HepG2 (cell line): ENCODE data around the gene MBD3. TPM values are rescaled to one million over a fixed set of nuclear protein-coding genes. Genes with fewer than 3 reads are reported as not detected.

Experiments used
- CREB1 ChIP-seq, 2 experiments: fragments of 450-650 bp in 1 of 2; IDR thresholded peaks; 2 replicates each; pipeline ENCODE4 v1.6.1; 2016 to 2017; ENCODE audit warnings: control low read depth in 1 of 2, mild to moderate bottlenecking in 1 of 2, missing compliant biosample characterization in 1 of 2, missing genetic modification characterization in 1 of 2
- HNRNPL ChIP-seq: fragments of 200-400 bp; formaldehyde crosslinking; IDR thresholded peaks from 2 replicates; pipeline ENCODE4 v1.6.1; 2017; ENCODE audit warnings: mild to moderate bottlenecking, low read depth, low read length
- PAF1 ChIP-seq: IDR thresholded peaks from 2 replicates; pipeline ENCODE4 v1.6.1; 2016; ENCODE audit warnings: missing genetic modification reagents, missing compliant biosample characterization
- SCMH1 ChIP-seq: sonication (generic); formaldehyde crosslinking; IDR thresholded peaks from 2 replicates; pipeline ENCODE4 v1.9.0; 2021; ENCODE audit warnings: missing genetic modification reagents, mild to moderate bottlenecking, borderline replicate concordance
- TARDBP ChIP-seq: sonication (generic); formaldehyde crosslinking; IDR thresholded peaks from 2 replicates; pipeline ENCODE4 v1.8.0; 2022; ENCODE audit warnings: mild to moderate bottlenecking, missing genetic modification reagents
- TBX2 ChIP-seq: sonication (generic); formaldehyde crosslinking; IDR thresholded peaks from 2 replicates; pipeline ENCODE4 v1.5.0; 2020; ENCODE audit warnings: missing genetic modification reagents, mild to moderate bottlenecking, borderline replicate concordance
- ZFP90 ChIP-seq: sonication (generic); formaldehyde crosslinking; IDR thresholded peaks from 2 replicates; pipeline ENCODE4 v1.8.0; 2022; ENCODE audit warnings: missing genetic modification reagents, mild to moderate bottlenecking, inconsistent platforms, borderline replicate concordance
- ZMYM4 ChIP-seq: sonication (generic); formaldehyde crosslinking; IDR thresholded peaks from 2 replicates; pipeline ENCODE4 v1.8.1; 2023; ENCODE audit warnings: mild to moderate bottlenecking, missing genetic modification reagents
- ZNF124 ChIP-seq: sonication (generic); formaldehyde crosslinking; IDR thresholded peaks from 2 replicates; pipeline ENCODE4 v1.4.0; 2020; ENCODE audit warnings: missing genetic modification reagents
- ZNF280B ChIP-seq: sonication (generic); formaldehyde crosslinking; IDR thresholded peaks from 2 replicates; pipeline ENCODE4 v1.5.0; 2020; ENCODE audit warnings: missing genetic modification reagents, mild to moderate bottlenecking, borderline replicate concordance
- ZNF33A ChIP-seq: sonication (generic); formaldehyde crosslinking; IDR thresholded peaks from 2 replicates; pipeline ENCODE4 v1.5.1; 2020; ENCODE audit warnings: missing genetic modification reagents, mild to moderate bottlenecking, moderate library complexity, borderline replicate concordance
- ZNF343 ChIP-seq: sonication (generic); formaldehyde crosslinking; IDR thresholded peaks from 2 replicates; pipeline ENCODE4 v1.4.0; 2020; ENCODE audit warnings: mild to moderate bottlenecking, missing genetic modification reagents
- ZNF552 ChIP-seq: sonication (generic); formaldehyde crosslinking; IDR thresholded peaks from 2 replicates; pipeline ENCODE4 v1.9.0; 2022; ENCODE audit warnings: missing genetic modification reagents, mild to moderate bottlenecking, borderline replicate concordance
- ZNF749 ChIP-seq: sonication (generic); formaldehyde crosslinking; IDR thresholded peaks from 2 replicates; pipeline ENCODE4 v1.8.0; 2022; ENCODE audit warnings: mild to moderate bottlenecking, missing genetic modification reagents, moderate library complexity, borderline replicate concordance
- ZNF75D ChIP-seq: sonication (generic); formaldehyde crosslinking; IDR thresholded peaks from 2 replicates; pipeline ENCODE4 v1.8.1; 2023; ENCODE audit warnings: missing genetic modification reagents, mild to moderate bottlenecking, borderline replicate concordance
- ZNF816 ChIP-seq: sonication (generic); formaldehyde crosslinking; IDR thresholded peaks from 2 replicates; pipeline ENCODE4 v1.8.0; 2022; ENCODE audit warnings: missing genetic modification reagents, mild to moderate bottlenecking, borderline replicate concordance
- polyA plus RNA-seq, 8 experiments: library from polyadenylated mRNA; depleted of rRNA in 3 of 8; stranded (reverse) in 7 of 8; unstranded in 1 of 8; fragments of >200 nt; fragmentation: Illumina TruSeq in 4 of 8; extraction: Trizol in 4 of 8; gene quantifications; 2 replicates each; pipeline versions ENCODE4 v1.2.1 to v1.2.3, GENCODE V29; 2011 to 2016; ENCODE audit warnings: low read depth in 4 of 8, missing spikeins in 1 of 8, mixed read lengths in 1 of 8; ENCODE audit not compliant: insufficient read depth in 1 of 8
- total RNA-seq, 5 experiments: library from RNA; depleted of rRNA; stranded (reverse); fragments of >200 nt; fragmentation: Illumina TruSeq; extraction: Trizol; gene quantifications; 2 replicates each; pipeline ENCODE4 v1.2.3, GENCODE V29; 2016; ENCODE audit warnings: low read depth in 1 of 5
- TF ChIP-seq, protein P1 (sequence below): sonication (generic); formaldehyde crosslinking; IDR thresholded peaks from 2 replicates; pipeline ENCODE4 v1.9.0; 2021; ENCODE audit warnings: missing genetic modification reagents, borderline replicate concordance
- TF ChIP-seq, protein P2 (sequence below): sonication (generic); formaldehyde crosslinking; IDR thresholded peaks from 2 replicates; pipeline ENCODE4 v1.5.0; 2020; ENCODE audit warnings: mild to moderate bottlenecking, missing genetic modification reagents
- TF ChIP-seq, protein P3 (sequence below): IDR thresholded peaks from 2 replicates; pipeline ENCODE4 v1.6.1; 2012; ENCODE audit warnings: low read depth, low read length, improper control_type of control experiment

The MBD3 gene
- total and polyA plus RNA-seq, 2 of the 13 experiments (the other 11 are each of a cell fraction or from before 2014, with no cell fraction given), result 21.2 to 76.9 TPM

DNA sequence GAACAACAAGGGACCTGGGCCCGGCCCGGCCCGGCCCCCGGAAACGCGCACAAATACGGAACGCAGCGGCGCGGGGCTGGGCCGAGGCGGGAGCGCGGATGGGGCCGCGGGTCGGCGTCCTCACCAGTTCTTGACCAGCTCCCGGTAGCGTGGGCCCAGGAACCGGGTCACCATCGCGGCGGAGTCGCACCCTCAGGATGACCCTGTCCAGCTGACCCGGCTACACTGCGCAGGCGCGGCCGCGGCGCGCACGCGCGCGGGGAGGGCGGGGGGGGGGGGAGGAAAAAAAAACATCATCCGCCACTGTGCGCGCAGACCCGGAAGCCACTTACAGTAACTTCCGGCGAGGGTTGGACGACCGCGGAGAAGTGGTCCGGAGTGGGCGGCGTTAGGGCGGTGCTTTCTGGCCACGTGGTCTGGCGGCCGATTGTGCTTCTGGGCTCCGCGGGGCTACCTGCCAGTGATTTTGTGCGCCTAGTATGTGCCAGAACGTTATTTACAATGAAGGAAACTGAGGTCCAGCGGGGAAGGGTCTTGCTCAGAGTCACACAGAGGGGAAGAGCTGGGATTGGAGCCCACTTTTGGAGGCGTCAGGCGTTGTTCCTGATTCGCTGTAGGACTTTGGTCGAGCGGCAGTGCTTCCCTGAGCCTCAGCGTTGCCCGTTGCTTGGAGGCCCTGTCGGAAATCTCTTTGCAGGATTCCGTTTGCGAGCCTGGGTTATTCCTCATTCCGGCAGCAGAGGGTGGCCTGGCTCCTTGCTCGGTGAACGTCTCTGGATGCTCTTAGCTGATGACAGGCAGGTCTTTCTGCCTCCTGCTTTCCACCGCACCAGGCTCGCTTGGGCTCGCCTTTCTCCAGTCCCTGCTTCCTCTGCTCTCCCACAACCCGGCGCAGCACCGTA, 12.8 kb upstream of the MBD3 start, which contains the start of gene UQCR11 (continued):
- TF ChIP-seq ZMYM4 (CRISPR knock-in tag) (no peak; the same call in 1 of the 2 replicates), ZFP90 (CRISPR knock-in tag) (no peak), ZNF343 (CRISPR knock-in tag) (peak; percentile 76), ZNF75D (CRISPR knock-in tag) (no peak), ZNF33A (0 out of 2 replicates have a peak, but pooled peaks have one; percentile 48), HNRNPL (peak; percentile 39; the same call in 1 of the 2 replicates), PAF1 (CRISPR knock-in tag) (no peak), ZNF749 (no peak), ZNF552 (CRISPR knock-in tag) (no peak), CREB1 (IDR thresholded peaks at IDR 0.05) (no peak), CREB1 (CRISPR knock-in tag; IDR thresholded peaks at IDR 0.05) (peak; percentile 57), ZNF124 (no peak), ZNF816 (CRISPR knock-in tag) (0 out of 2 replicates have a peak, but pooled peaks have one; percentile 47), TARDBP (CRISPR knock-in tag) (peak; percentile 53; the same call in 1 of the 2 replicates), ZNF280B (no peak; the same call in 1 of the 2 replicates), TBX2 (CRISPR knock-in tag) (no peak; the same call in 1 of the 2 replicates), SCMH1 (CRISPR knock-in tag) (no peak)
- TF ChIP-seq, protein P1, sequence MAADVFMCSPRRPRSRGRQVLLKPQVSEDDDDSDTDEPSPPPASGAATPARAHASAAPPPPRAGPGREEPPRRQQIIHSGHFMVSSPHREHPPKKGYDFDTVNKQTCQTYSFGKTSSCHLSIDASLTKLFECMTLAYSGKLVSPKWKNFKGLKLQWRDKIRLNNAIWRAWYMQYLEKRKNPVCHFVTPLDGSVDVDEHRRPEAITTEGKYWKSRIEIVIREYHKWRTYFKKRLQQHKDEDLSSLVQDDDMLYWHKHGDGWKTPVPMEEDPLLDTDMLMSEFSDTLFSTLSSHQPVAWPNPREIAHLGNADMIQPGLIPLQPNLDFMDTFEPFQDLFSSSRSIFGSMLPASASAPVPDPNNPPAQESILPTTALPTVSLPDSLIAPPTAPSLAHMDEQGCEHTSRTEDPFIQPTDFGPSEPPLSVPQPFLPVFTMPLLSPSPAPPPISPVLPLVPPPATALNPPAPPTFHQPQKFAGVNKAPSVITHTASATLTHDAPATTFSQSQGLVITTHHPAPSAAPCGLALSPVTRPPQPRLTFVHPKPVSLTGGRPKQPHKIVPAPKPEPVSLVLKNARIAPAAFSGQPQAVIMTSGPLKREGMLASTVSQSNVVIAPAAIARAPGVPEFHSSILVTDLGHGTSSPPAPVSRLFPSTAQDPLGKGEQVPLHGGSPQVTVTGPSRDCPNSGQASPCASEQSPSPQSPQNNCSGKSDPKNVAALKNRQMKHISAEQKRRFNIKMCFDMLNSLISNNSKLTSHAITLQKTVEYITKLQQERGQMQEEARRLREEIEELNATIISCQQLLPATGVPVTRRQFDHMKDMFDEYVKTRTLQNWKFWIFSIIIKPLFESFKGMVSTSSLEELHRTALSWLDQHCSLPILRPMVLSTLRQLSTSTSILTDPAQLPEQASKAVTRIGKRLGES (CRISPR knock-in tag), result no peak
- TF ChIP-seq, protein P2, sequence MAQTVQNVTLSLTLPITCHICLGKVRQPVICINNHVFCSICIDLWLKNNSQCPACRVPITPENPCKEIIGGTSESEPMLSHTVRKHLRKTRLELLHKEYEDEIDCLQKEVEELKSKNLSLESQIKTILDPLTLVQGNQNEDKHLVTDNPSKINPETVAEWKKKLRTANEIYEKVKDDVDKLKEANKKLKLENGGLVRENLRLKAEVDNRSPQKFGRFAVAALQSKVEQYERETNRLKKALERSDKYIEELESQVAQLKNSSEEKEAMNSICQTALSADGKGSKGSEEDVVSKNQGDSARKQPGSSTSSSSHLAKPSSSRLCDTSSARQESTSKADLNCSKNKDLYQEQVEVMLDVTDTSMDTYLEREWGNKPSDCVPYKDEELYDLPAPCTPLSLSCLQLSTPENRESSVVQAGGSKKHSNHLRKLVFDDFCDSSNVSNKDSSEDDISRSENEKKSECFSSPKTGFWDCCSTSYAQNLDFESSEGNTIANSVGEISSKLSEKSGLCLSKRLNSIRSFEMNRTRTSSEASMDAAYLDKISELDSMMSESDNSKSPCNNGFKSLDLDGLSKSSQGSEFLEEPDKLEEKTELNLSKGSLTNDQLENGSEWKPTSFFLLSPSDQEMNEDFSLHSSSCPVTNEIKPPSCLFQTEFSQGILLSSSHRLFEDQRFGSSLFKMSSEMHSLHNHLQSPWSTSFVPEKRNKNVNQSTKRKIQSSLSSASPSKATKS, result no peak
- TF ChIP-seq, protein P3, sequence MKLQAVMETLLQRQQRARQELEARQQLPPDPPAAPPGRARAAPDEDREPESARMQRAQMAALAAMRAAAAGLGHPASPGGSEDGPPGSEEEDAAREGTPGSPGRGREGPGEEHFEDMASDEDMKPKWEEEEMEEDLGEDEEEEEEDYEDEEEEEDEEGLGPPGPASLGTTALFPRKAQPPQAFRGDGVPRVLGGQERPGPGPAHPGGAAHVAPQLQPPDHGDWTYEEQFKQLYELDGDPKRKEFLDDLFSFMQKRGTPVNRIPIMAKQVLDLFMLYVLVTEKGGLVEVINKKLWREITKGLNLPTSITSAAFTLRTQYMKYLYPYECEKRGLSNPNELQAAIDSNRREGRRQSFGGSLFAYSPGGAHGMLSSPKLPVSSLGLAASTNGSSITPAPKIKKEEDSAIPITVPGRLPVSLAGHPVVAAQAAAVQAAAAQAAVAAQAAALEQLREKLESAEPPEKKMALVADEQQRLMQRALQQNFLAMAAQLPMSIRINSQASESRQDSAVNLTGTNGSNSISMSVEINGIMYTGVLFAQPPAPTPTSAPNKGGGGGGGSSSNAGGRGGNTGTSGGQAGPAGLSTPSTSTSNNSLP, result no peak; the same call in 1 of the 2 replicates
